Glutamatergic neuron (in vitro differentiated cells): ENCODE measurements around the gene SRPK1. TPM values are rescaled to one million over a fixed set of nuclear protein-coding genes. Genes with fewer than 3 reads are reported as not detected.
"Not testable (repeated sequence)": the region's sequence is repeated elsewhere in the genome, so short reads cannot be mapped to it uniquely, and the experiment has no call there.

ENCODE experiments used
- DNase-seq: peaks from one replicate; pipeline ENCODE4 v3.0.0; 2022
- H3K27ac Mint-ChIP-seq: one replicate; pipeline ENCODE4 v1.8.0; 2020; ENCODE audit warnings: mild to moderate bottlenecking, mixed read lengths, inconsistent platforms; ENCODE audit not compliant: unreplicated experiment
- H3K27me3 Mint-ChIP-seq: one replicate; pipeline ENCODE4 v1.8.0; 2020; ENCODE audit warnings: mild to moderate bottlenecking, moderate library complexity, mixed read lengths, inconsistent platforms; ENCODE audit not compliant: unreplicated experiment
- H3K36me3 Mint-ChIP-seq: one replicate; pipeline ENCODE4 v1.8.0; 2020; ENCODE audit warnings: mild to moderate bottlenecking, mixed read lengths, inconsistent platforms; ENCODE audit not compliant: unreplicated experiment
- H3K4me1 Mint-ChIP-seq: one replicate; pipeline ENCODE4 v1.8.0; 2020; ENCODE audit warnings: mild to moderate bottlenecking, low read depth, mixed read lengths, inconsistent platforms; ENCODE audit not compliant: unreplicated experiment
- H3K4me3 Mint-ChIP-seq: one replicate; pipeline ENCODE4 v1.8.0; 2020; ENCODE audit warnings: mild to moderate bottlenecking, mixed read lengths, inconsistent platforms; ENCODE audit not compliant: unreplicated experiment
- H3K9me3 Mint-ChIP-seq: one replicate; pipeline ENCODE4 v1.8.0; 2020; ENCODE audit warnings: mild to moderate bottlenecking, moderate library complexity, mixed read lengths, inconsistent platforms; ENCODE audit not compliant: unreplicated experiment
- total RNA-seq: library from RNA; stranded (reverse); fragmentation: NEBNext Ultra II Directional; extraction: Animal tissue kit (Norgen Biotek cat#: 25700); gene quantifications from one replicate; pipeline ENCODE4 v1.2.1, GENCODE V29; 2021; ENCODE audit not compliant: unreplicated experiment
- TF ChIP-seq, protein P1 (sequence below): fragments of 200-600 bp; sonication (generic); IDR thresholded peaks from one replicate; pipeline ENCODE4 v1.5.0; 2021; ENCODE audit not compliant: partially characterized antibody, unreplicated experiment

SRPK1 gene
- total RNA-seq, 1 donor from 2014 or later: 89.8 TPM

- Mint-ChIP-seq H3K9me3 (peaks cover 8% of the 10 kb centered on the region), H3K4me3 (no peak overlapping the region), H3K4me1 (peaks cover 2% of the 10 kb centered on the region), H3K27me3 (peaks cover 3% of the 10 kb centered on the region), H3K27ac (no peak overlapping the region), H3K36me3 (no peaks in the 10 kb centered on the region)
- TF ChIP-seq, protein P1, sequence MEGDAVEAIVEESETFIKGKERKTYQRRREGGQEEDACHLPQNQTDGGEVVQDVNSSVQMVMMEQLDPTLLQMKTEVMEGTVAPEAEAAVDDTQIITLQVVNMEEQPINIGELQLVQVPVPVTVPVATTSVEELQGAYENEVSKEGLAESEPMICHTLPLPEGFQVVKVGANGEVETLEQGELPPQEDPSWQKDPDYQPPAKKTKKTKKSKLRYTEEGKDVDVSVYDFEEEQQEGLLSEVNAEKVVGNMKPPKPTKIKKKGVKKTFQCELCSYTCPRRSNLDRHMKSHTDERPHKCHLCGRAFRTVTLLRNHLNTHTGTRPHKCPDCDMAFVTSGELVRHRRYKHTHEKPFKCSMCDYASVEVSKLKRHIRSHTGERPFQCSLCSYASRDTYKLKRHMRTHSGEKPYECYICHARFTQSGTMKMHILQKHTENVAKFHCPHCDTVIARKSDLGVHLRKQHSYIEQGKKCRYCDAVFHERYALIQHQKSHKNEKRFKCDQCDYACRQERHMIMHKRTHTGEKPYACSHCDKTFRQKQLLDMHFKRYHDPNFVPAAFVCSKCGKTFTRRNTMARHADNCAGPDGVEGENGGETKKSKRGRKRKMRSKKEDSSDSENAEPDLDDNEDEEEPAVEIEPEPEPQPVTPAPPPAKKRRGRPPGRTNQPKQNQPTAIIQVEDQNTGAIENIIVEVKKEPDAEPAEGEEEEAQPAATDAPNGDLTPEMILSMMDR: no peak
- no peak for DNase-seq
Observed at GRCh38 chr6:35933844-35934243, 12.9 kb upstream of the SRPK1 start.

- not testable (repeated sequence) for DNase-seq, H3K4me3 Mint-ChIP-seq, H3K27ac Mint-ChIP-seq, H3K4me1 Mint-ChIP-seq, H3K36me3 Mint-ChIP-seq, H3K27me3 Mint-ChIP-seq, H3K9me3 Mint-ChIP-seq
Observed at GRCh38 chr6:35931873-35932272, 11.0 kb upstream of the SRPK1 start.

DNA sequence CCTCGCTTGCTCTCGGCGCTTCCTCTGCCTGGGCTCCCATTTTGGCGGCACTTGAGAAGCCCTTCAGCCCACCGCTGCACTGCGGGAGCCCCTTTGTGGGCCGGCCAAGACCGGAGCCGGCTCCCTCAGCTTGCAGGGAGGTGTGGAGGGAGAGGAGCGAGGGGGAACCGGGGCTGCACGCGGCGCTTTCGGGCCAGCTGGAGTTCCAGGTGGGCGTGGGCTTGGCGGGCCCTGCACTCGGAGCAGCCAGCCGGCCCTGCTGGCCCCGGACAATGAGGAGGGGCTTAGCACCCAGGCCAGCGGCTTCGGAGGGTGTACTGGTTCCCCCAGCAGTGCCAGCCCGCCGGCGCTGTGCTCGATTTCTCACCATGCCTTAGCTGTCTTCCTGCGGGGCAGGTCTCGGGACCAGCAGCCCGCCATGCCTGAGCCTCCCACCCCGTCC lies 10.2 kb upstream of the SRPK1 start:
- Mint-ChIP-seq H3K9me3 (peaks cover 5% of the 10 kb centered on the region), H3K4me1 (peaks cover 2% of the 10 kb centered on the region), H3K4me3 (peak overlapping the region; percentile 74), H3K27ac (no peak overlapping the region), H3K27me3 (peaks cover 3% of the 10 kb centered on the region), H3K36me3 (no peaks in the 10 kb centered on the region)
- TF ChIP-seq, protein P1: no peak
- DNase-seq: peak; percentile 33

DNA sequence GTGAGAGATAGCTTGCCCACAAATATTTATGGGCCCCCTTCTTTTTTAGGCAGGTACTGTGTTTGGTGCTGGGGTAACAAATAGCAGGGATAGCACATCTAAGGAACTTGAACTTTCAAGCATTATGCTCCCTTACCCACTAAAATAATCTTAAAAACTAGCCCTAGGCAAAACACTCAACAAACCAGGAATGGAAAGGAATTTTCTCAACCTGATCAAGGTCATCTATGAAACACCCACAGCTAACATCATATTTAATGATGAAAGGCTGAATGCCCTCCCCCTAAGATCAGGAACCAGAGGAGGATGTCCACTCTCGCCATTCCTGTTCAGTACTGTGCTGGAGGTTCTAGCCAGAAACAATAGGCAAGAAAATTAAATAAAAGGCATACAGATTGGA lies 8.7 kb upstream of the SRPK1 start:
- peaks cover 3% of the 10 kb centered on the region for H3K27me3 Mint-ChIP-seq
- H3K9me3 Mint-ChIP-seq: peaks cover 5% of the 10 kb centered on the region
- no peaks in the 10 kb centered on the region for H3K36me3 Mint-ChIP-seq
- H3K4me1 Mint-ChIP-seq: peaks cover 10% of the 10 kb centered on the region
- no peak overlapping the region for H3K4me3 Mint-ChIP-seq
- TF ChIP-seq, protein P1: no peak
- H3K27ac Mint-ChIP-seq: no peak overlapping the region
- no peak for DNase-seq

GRCh38 chr6:35926509-35927215 lies 5.8 kb upstream of the SRPK1 start:
- peaks cover 10% of the 10 kb centered on the region for H3K4me1 Mint-ChIP-seq
- no peaks in the 10 kb centered on the region for H3K36me3 Mint-ChIP-seq
- no peak overlapping the region for H3K4me3 Mint-ChIP-seq
- DNase-seq: no peak
- peaks cover 5% of the 10 kb centered on the region for H3K9me3 Mint-ChIP-seq
- H3K27me3 Mint-ChIP-seq: no peaks in the 10 kb centered on the region
- no peak overlapping the region for H3K27ac Mint-ChIP-seq
- TF ChIP-seq, protein P1: no peak
